GM18505 (cell line): ENCODE measurements around the gene MSRB1.
"Not testable (repeated sequence)": the region's sequence is repeated elsewhere in the genome, so short reads cannot be mapped to it uniquely, and the experiment has no call there.

ENCODE experiments used
- ATAC-seq: cut with Tn5 transposase; IDR thresholded peaks from one replicate; pipeline ENCODE4 v1.9.1; 2021; ENCODE audit not compliant: unreplicated experiment
- POLR2A ChIP-seq: IDR thresholded peaks from 4 replicates; pipeline ENCODE4 v1.6.1; 2011; ENCODE audit warnings: borderline replicate concordance; ENCODE audit not compliant: insufficient read depth, insufficient read length; ENCODE audit errors: extremely low read depth

Gene MSRB1

GRCh38 chr16:1962161-1963153, 19.5 kb upstream of the MSRB1 start:
- ATAC-seq: not testable (repeated sequence)
- peak; percentile 2 for TF ChIP-seq POLR2A

GRCh38 chr16:1961651-1962067, 18.7 kb upstream of the MSRB1 start:
- TF ChIP-seq POLR2A: no peak
- no peak for ATAC-seq

- TF ChIP-seq POLR2A: peak; percentile 85
- ATAC-seq: no peak
Observed at GRCh38 chr16:1960665-1961630, 17.9 kb upstream of the MSRB1 start.

GRCh38 chr16:1959269-1960039, 16.5 kb upstream of the MSRB1 start, which contains the start of gene NDUFB10:
TSS of gene NDUFB10 (plus strand) at chr16:1959538. CDS start at chr16:1959625, 87 bp downstream.
- peak; percentile 94 for TF ChIP-seq POLR2A
- peak; percentile 79 for ATAC-seq

GRCh38 chr16:1958715-1959268, 15.8 kb upstream of the MSRB1 start:
- peak; percentile 12 for ATAC-seq

GRCh38 chr16:1958143-1958491, 15.1 kb upstream of the MSRB1 start:
- ATAC-seq: not testable (repeated sequence)

More at GRCh38 chr16:1958715-1959268, 15.8 kb upstream of the MSRB1 start:
- no peak for TF ChIP-seq POLR2A

- not testable (repeated sequence) for ATAC-seq
Observed at GRCh38 chr16:1957434-1958142, 14.6 kb upstream of the MSRB1 start.

GRCh38 chr16:1953734-1954133, 10.7 kb upstream of the MSRB1 start:
- no peak for ATAC-seq
- no peak for TF ChIP-seq POLR2A

GRCh38 chr16:1950559-1950958, 7.6 kb upstream of the MSRB1 start:
- no peak for TF ChIP-seq POLR2A
- no peak for ATAC-seq

- ATAC-seq: no peak
Observed at GRCh38 chr16:1950047-1950446, 7.0 kb upstream of the MSRB1 start.

GRCh38 chr16:1949507-1949906, 6.5 kb upstream of the MSRB1 start:
- ATAC-seq: no peak
- no peak for TF ChIP-seq POLR2A

More at GRCh38 chr16:1950047-1950446, 7.0 kb upstream of the MSRB1 start:
- TF ChIP-seq POLR2A: no peak

GRCh38 chr16:1947369-1947670, 4.3 kb upstream of the MSRB1 start:
- no peak for TF ChIP-seq POLR2A
- no peak for ATAC-seq
